K562 (cell line): ENCODE data around the gene TP73. TPM values are rescaled to one million over a fixed set of nuclear protein-coding genes. Genes with fewer than 3 reads are reported as not detected.
A peak's percentile ranks its signal among the peaks of the same experiment; 100 is the strongest.

Experiments
- ATAC-seq: fragments of 200-7000 bp; cut with Tn5 transposase; 3 replicates; pipeline ENCODE4 v1.9.1; 2020; ENCODE audit warnings: moderate library complexity
- BruUV-seq: library from RNA; stranded (reverse); fragments of 400-500 nt; replicated peaks from 2 replicates; lab custom pipeline; 2021; lab: Mats Ljungman, UMichigan
- CTCF ChIA-PET: fragments of 300-600 bp; formaldehyde crosslinking; extraction: SDS; loops from one replicate; lab custom pipeline; 2021; ENCODE audit warnings: low intra/inter-chr PET ratio; lab: Yijun Ruan, JAX
- POLR2A ChIA-PET: fragments of 300-600, 350-650 bp; sonication (Branson Sonifier 250); formaldehyde crosslinking; extraction: SDS; loops from one replicate; lab custom pipeline; 2021; ENCODE audit warnings: antibody characterized with exemption, inconsistent platforms; lab: Yijun Ruan, JAX
- DNase-seq, 4 experiments: peaks; one replicate each; pipeline versions ENCODE4 v3.0.0 to v3.0.0-alpha.2; 2011 to 2018; ENCODE audit warnings: low spot score in 3 of 4, mixed read lengths in 3 of 4; ENCODE audit errors: extremely low read depth in 1 of 4
- FAIRE-seq: peaks from 2 replicates; lab custom pipeline; 2011; peaks lifted over from hg19 to GRCh38; lab: Jason Lieb, UNC
- H2AFZ ChIP-seq: 2 replicates; pipeline ENCODE4 v1.6.0; 2011; ENCODE audit warnings: low read depth, low read length, control low read depth, inconsistent platforms
- H3K27ac ChIP-seq: fragments of 200-600 bp; 3 replicates; pipeline ENCODE4 v1.8.0; 2011; ENCODE audit warnings: low read depth, mild to moderate bottlenecking, control low read depth, inconsistent platforms, low read length, moderate library complexity, mixed read lengths; ENCODE audit errors: extremely low read depth
- H3K27me3 ChIP-seq, 2 experiments: fragments of 300-600 bp in 1 of 2; 2 replicates in 1 of 2; 3 replicates in 1 of 2; pipeline versions ENCODE4 v1.6.0 to v1.8.0; 2011; ENCODE audit warnings: inconsistent platforms in 2 of 2, low read length in 2 of 2, mild to moderate bottlenecking in 1 of 2, mixed read lengths in 1 of 2, moderate library complexity in 1 of 2; ENCODE audit not compliant: control insufficient read depth in 2 of 2, insufficient read depth in 2 of 2
- H3K36me3 ChIP-seq: fragments of 300-600 bp; 3 replicates; pipeline ENCODE4 v1.8.0; 2011; ENCODE audit warnings: mild to moderate bottlenecking, low read length, inconsistent platforms; ENCODE audit not compliant: control insufficient read depth, insufficient read depth
- H3K4me1 ChIP-seq, 2 experiments: fragments of 200-600 bp in 1 of 2; replicated peaks in 1 of 2; 2 replicates in 1 of 2; 3 replicates in 1 of 2; pipeline versions ENCODE4 v1.5.1 to v1.8.0; 2011; ENCODE audit warnings: inconsistent platforms in 2 of 2, low read length in 2 of 2, mild to moderate bottlenecking in 1 of 2, mixed read lengths in 1 of 2, moderate library complexity in 1 of 2; ENCODE audit not compliant: control insufficient read depth in 2 of 2, insufficient read depth in 2 of 2
- H3K4me2 ChIP-seq: 2 replicates; pipeline ENCODE4 v1.6.1; 2011; ENCODE audit warnings: low read length, control low read depth, inconsistent platforms, mixed read lengths; ENCODE audit not compliant: insufficient read depth
- H3K4me3 ChIP-seq: fragments of 200-600 bp; sonication (generic), shearing (Covaris generic); 2 replicates; pipeline ENCODE4 v1.5.1; 2016; ENCODE audit warnings: control low read depth, inconsistent platforms
- H3K79me2 ChIP-seq: fragments of 200-600 bp; 3 replicates; pipeline ENCODE4 v1.8.0; 2011; ENCODE audit warnings: low read length, inconsistent platforms; ENCODE audit not compliant: control insufficient read depth, insufficient read depth
- H3K9ac ChIP-seq, 2 experiments: 2 replicates each; pipeline versions ENCODE4 v1.6.0 to v1.6.1; 2011; ENCODE audit warnings: low read depth in 2 of 2, low read length in 2 of 2, control low read depth in 1 of 2, inconsistent platforms in 1 of 2, mild to moderate bottlenecking in 1 of 2, mixed read lengths in 1 of 2; ENCODE audit not compliant: insufficient read depth in 1 of 2
- H3K9me1 ChIP-seq: one replicate; pipeline ENCODE4 v1.6.0; 2011; ENCODE audit warnings: inconsistent platforms, mild to moderate bottlenecking, low read length, moderate library complexity; ENCODE audit not compliant: control insufficient read depth, insufficient read depth
- H3K9me3 ChIP-seq: replicated peaks from 2 replicates; pipeline ENCODE4 v1.5.1; 2011; ENCODE audit warnings: low read depth, low read length, inconsistent platforms; ENCODE audit not compliant: control insufficient read depth, insufficient read depth
- H4K20me1 ChIP-seq: replicated peaks from 2 replicates; pipeline ENCODE4 v1.6.1; 2011; ENCODE audit warnings: low read length, inconsistent platforms, mixed read lengths; ENCODE audit not compliant: control insufficient read depth, insufficient read depth
- POLR2G ChIP-seq: fragments of 200-400 bp; formaldehyde crosslinking; IDR thresholded peaks from 2 replicates; pipeline ENCODE4 v1.6.1; 2017; ENCODE audit warnings: low read depth, mild to moderate bottlenecking, antibody characterized with exemption, low read length, moderate library complexity
- PREB ChIP-seq: sonication (generic); formaldehyde crosslinking; IDR thresholded peaks from 2 replicates; pipeline ENCODE4 v1.8.1; 2023; ENCODE audit warnings: mild to moderate bottlenecking, missing genetic modification reagents
- ZBTB33 ChIP-seq: sonication (generic); formaldehyde crosslinking; IDR thresholded peaks from 2 replicates; pipeline ENCODE4 v1.8.1; 2023; ENCODE audit warnings: mild to moderate bottlenecking, missing genetic modification reagents
- WGBS: fragments of 100-300 bp; shearing (Covaris generic); methylation state at CpG from one replicate; pipeline ENCODE4 v1.1.6; 2016; ENCODE audit warnings: low coverage, mixed read lengths; ENCODE audit not compliant: insufficient coverage; ENCODE audit errors: missing lambda C conversion rate; 5-methylcytosine and 5-hydroxymethylcytosine counted together
- in situ Hi-C: fragments of 300-500 bp; cut with MboI; formaldehyde crosslinking; loops from 4 replicates; pipeline ENCODE4 v1.15.0; 2018; ENCODE audit warnings: inconsistent platforms, mixed read lengths
- intact Hi-C: fragments of 100-400 bp; cut with micrococcal nuclease; formaldehyde crosslinking; loops from 2 replicates; pipeline ENCODE4 v1.14.2; 2022
- polyA plus RNA-seq, 8 experiments: library from polyadenylated mRNA; depleted of rRNA in 4 of 8; stranded (reverse) in 5 of 8; unstranded in 3 of 8; fragments of >200 nt; fragmentation: Nextera tagmentation in 2 of 8; fragmentation: Illumina TruSeq in 1 of 8; extraction: Ambion mirVana in 2 of 8; extraction: Trizol in 1 of 8; gene quantifications; 2 replicates each; pipeline versions ENCODE4 v1.2.1 to v1.2.3, GENCODE V29; 2011 to 2014; ENCODE audit warnings: inconsistent platforms in 1 of 8, missing spikeins in 1 of 8
- total RNA-seq, 7 experiments: library from RNA; depleted of rRNA in 6 of 7; stranded (reverse); fragments of >200 nt in 6 of 7; fragmentation: Illumina TruSeq in 2 of 7; extraction: Trizol in 2 of 7; gene quantifications; 2 replicates each; pipeline versions ENCODE4 v1.2.1 to v1.2.3, GENCODE V29; 2011 to 2021; ENCODE audit warnings: low replicate concordance in 1 of 7

TP73 gene
- total and polyA plus RNA-seq, 9 of the 15 experiments (the other 6 are each of a cell fraction or from before 2014, with no cell fraction given): 0.07 to 1.6 (median 0.40) TPM; not detected in 2

- Histone ChIP-seq H3K4me3 (no peak overlapping the region), H3K9ac (no peak overlapping the region), H3K27me3 (no peaks in the 10 kb centered on the region), H3K36me3 (peaks cover 50% of the 10 kb centered on the region; the same call in 2 of the 3 replicates), H3K79me2 (no peaks in the 10 kb centered on the region), H3K4me2 (no peak overlapping the region), H3K9me3 (no peaks in the 10 kb centered on the region), H3K4me1 (peaks cover 0 to 8% of the 10 kb centered on the region in 2 experiments; a peak in 1 of 5 replicates), H3K27ac (no peak overlapping the region), H3K9me1 (no peaks in the 10 kb centered on the region), H4K20me1 (0 out of 2 replicates have a peak, but pooled peaks cover 7% of the 10 kb centered on the region), H2AFZ (no peak overlapping the region)
- 87% methylated on average over 34 of the region's 43 CpGs for WGBS
- ATAC-seq (no peak), FAIRE-seq (no peak), DNase-seq (no peak)
- no TSS peak for BruUV-seq
- intact Hi-C loops (no loop called here), in situ Hi-C loops (no loop called here)
- CTCF ChIA-PET: no interaction called here
- TF ChIP-seq POLR2G: 0 out of 2 replicates have a peak, but pooled peaks have one; percentile 29
- TF ChIP-seq PREB (CRISPR knock-in tag): no peak
- TF ChIP-seq ZBTB33 (CRISPR knock-in tag): 0 out of 2 replicates have a peak, but pooled peaks have one; percentile 34
- POLR2A ChIA-PET: interaction anchor here (1.8 kb wide), 1 partner anchor 12 kb away, joined by 8 read pairs; no protein-coding TSS in a partner anchor
These were observed 9.2 kb upstream of the TP73 start for GRCh38 chr1:3642919-3643675.
